OCI-LY7 (cell line): ENCODE results near the gene MYLK.

Experiments
- CTCF ChIP-seq: fragments of 200-600 bp; sonication (generic); conservative IDR thresholded peaks from 2 replicates; pipeline ENCODE4 v1.5.1; 2014; ENCODE audit warnings: mild to moderate bottlenecking, antibody characterized with exemption, low read length, moderate library complexity, mixed read lengths
- EZH2phosphoT487 ChIP-seq: fragments of 200-600 bp; sonication (generic); IDR thresholded peaks from 2 replicates; pipeline ENCODE4 v1.6.1; 2018; ENCODE audit warnings: low read depth, borderline replicate concordance, mild to moderate bottlenecking, mixed run types, antibody characterized with exemption, low read length, moderate library complexity, mixed read lengths

GRCh38 chr3:123732447-123732846 is 151.7 kb downstream of the MYLK start:
- no peak for TF ChIP-seq EZH2phosphoT487
- no peak for TF ChIP-seq CTCF
